Measurements from ENCODE around the gene ABHD13.
"Not testable (repeated sequence)": the region's sequence is repeated elsewhere in the genome, so short reads cannot be mapped to it uniquely, and the experiment has no call there.

ABHD13 gene

GRCh38 chr13:108223687-108224503 is 5.7 kb downstream of the ABHD13 start:
- DNase-seq (ENCODE audit: low read depth in 2 of 2) = no peak

GRCh38 chr13:108225440-108225839 is 7.2 kb downstream of the ABHD13 start:
- DNase-seq (ENCODE audit: low read depth in 2 of 2) = no peak

DNA sequence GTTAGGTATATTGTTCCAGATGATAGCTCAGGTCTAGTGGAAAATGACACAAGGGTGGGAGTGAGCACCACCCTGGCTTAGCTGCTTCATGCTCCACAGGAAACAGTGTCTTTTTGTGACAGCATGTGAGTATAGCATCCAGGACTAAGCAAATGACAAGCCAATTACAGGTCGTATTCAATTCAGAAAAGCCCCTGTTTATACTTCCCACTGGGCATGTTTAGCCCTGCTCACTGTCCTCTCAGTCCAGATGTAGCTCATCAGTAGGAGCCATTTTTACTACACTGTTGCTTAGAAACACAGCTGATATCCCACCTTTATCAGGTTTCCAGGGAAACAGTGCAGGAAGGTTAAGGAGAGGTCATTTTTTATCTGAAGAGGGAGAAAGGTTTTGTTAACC is 8.0 kb downstream of the ABHD13 start:
- no peak for DNase-seq (ENCODE audit: low read depth in 2 of 2)

GRCh38 chr13:108227651-108228272 is 9.6 kb downstream of the ABHD13 start:
- no peak for DNase-seq (ENCODE audit: low read depth in 2 of 2)

DNA sequence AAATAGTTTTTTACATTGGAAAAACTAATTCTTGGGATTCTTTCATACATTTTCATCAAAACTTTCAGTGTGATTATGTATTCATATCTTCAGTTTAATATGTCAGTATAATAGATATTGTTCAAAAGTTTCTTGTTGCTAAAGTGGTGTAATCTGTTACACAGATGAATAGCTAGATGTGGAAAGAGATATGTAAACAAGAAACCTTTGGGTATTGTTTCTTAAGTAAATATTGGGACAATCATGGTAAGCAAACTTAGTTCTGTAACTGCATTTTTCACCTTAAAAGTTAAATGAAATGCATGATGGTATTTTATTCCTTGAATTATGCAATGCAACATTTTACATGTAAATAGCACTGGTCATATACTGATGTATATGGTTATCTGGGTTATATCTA is 12.2 kb downstream of the ABHD13 start:
- no peak for DNase-seq (ENCODE audit: low read depth in 2 of 2)

GRCh38 chr13:108249150-108249549 is 31.0 kb downstream of the ABHD13 start:
- no peak for DNase-seq (ENCODE audit: low read depth in 2 of 2)

DNA sequence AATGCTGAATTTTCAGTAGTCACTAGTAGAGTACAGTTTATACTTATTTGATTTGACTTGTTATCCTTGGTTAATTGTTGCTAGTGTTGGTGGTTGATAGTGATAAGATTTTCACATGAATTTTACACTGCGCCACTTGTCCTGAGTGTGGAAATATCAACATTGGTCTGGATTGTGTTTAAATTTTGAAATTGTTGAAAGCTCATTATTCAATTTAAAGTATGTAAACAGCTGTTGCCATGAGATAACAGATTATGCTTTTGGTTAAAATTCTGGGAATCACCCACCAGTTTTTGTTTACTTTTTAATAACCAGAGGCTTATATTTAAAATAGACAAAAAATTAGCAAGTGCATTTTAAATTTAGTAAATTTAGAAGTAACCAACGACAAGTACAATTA is 39.1 kb downstream of the ABHD13 start:
- DNase-seq (ENCODE audit: low read depth in 2 of 2) = no peak

DNA sequence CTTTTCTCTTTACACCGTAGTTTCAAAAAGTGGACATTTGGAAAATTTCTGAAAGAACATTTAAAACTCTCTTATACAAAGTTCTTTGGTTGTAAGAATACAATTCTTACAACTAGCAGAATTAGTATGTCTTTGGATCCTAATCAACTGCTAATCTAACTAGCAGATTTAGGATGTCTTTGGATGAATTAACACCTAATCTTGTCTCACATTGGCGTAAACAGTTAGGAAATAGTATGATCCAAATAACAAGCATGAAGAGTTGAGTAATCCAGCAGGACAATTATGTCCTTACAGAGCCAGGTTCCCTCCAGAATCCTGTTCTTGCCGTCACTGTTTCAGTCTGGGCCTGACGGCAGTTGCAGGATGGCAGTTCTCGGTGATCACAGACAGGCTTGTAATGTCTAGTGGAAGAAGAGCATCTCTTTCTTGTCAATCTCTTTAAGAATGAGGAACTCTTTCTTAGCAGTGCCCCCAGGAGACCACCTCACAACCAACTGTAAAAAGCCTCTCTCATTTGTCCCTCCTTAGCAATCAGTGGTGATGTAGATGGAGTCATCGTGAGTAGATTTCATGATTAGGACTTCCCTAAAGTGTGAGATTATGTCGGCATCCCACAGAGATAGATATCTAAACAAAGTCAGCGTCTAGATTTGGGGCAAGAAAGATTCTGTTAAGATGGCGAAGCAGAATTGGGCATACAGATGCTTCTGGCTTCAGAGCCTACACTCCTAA is 45.6 kb downstream of the ABHD13 start:
- no peak for DNase-seq (ENCODE audit: low read depth in 2 of 2)

- DNase-seq (ENCODE audit: low read depth in 2 of 2) = no peak
Observed at GRCh38 chr13:108266321-108266990, 48.3 kb downstream of the ABHD13 start.

DNA sequence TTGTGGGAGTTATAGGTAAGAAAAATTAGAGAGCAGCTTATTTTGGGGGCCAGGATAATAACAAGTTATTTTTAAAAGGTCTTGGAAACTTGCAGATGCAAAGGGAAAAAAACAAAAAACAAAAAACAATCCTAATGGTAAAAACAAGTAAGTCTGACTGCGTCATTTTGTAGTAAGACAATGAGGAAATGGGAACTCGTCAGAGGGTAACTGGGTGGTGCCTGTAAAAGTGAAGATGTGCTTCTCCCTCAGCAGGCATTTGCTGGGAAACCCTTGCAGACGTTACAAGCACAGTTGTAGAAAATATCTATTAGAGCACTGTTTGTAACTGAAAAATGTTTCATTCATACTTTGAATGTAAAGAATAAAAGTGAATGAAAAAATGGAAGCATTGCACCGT is 49.2 kb downstream of the ABHD13 start:
- DNase-seq (ENCODE audit: low read depth in 2 of 2) = no peak

GRCh38 chr13:108267855-108268254 is 49.7 kb downstream of the ABHD13 start:
- DNase-seq (ENCODE audit: low read depth in 2 of 2) = not testable (repeated sequence)

GRCh38 chr13:108268466-108269112 is 50.4 kb downstream of the ABHD13 start:
- DNase-seq (ENCODE audit: low read depth in 2 of 2) = no peak

DNA sequence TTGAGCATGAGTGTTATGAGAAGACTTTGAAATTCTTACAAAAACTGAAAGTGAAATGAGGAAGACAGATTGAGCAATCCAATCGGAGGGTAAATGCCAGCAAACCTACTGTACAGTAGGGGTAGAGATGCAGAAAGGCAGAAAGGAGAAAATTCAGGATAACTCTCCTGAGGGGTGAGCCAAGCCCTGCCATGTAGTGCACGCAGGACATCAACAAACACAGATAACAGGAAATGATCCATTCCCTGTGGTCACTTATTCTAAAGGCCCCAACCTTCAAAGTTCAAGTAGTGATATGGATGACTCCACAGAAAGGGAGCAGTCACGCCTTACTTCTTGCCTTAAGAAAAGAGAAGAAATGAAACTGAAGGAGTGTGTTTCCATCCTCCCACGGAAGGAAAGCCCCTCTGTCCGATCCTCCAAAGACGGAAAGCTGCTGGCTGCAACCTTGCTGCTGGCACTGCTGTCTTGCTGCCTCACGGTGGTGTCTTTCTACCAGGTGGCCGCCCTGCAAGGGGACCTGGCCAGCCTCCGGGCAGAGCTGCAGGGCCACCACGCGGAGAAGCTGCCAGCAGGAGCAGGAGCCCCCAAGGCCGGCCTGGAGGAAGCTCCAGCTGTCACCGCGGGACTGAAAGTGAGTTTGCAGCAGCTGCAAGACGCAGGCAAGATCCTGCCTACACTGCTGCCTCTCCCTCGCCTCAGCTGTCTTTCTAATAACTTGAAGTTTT is 51.6 kb downstream of the ABHD13 start, which contains the start of gene TNFSF13B:
TNFSF13B (plus strand) TSS at position 118 of the 728 bp plus-strand sequence; CDS start at position 296, 178 bp downstream.
- peak; percentile 15 to 27 for DNase-seq (ENCODE audit: low read depth in 2 of 2)

DNA sequence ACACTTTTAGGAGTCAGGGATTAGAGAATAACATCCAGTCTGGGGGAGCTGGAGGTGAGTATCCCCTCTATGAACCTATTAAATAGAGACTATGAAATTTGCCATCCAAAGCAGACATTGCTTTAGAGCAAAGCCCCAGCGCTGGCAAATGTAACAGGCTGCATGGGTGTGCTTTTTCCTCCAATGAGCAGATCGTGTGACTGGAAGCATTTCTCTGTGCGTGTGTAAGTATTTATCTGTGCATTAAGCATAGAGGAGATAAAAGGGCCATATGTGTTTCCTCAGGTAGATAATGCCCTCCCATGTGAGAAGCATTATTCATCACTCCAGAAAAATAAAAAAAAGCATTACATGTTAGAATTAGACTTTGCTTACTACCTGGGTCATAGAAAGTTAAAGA is 52.2 kb downstream of the ABHD13 start:
- no peak for DNase-seq (ENCODE audit: low read depth in 2 of 2)

DNA sequence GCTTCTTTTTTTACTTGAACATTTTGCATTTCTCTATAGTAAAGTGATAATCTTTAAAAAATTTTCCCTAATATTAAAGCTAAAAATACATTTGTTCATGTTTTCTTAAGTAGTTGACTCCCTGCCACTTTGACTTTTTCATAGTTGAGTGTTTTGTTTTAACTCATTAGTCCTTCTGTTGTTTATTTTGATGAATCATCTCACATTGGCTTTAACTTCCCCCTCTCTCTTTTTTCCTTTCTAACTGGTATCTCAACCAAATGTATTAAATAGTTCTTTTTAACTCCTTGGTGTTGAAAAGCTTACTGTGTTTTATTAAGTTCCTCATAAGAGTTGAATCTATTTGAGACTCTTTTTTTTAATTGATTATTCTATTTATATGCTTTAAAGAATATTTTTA is 54.1 kb downstream of the ABHD13 start:
- no peak for DNase-seq (ENCODE audit: low read depth in 2 of 2)

DNA sequence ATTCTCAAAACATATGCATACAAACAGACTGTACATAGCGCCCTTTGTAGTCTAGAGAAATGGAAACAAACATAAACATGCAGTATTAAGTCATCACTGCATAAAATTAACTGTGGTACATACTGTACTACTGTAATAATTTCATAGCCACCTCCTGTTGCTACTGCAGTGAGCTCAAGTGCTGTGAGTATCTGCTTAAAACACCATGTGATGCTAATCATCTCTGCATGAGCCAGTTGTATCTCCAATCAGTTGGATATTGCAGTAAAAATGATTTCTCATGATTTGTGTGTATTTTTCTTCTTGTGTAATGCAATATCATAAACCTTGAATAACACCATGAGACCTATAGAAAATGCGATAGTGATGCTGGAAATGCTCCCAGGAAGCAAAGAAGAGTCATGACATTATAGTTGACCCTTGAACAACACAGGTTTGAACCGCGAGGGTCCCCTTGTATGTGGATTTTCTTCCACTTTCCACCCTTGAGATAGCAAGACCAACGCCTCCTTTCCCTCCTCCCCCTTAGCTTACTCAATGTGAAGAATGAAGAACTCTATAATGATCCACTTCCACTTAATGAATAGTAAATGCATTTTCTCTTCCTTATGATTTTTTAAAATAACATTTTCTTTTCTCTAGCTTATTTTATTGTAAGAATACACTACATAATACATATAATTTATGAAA is 55.4 kb downstream of the ABHD13 start:
- DNase-seq (ENCODE audit: low read depth in 2 of 2) = no peak

DNA sequence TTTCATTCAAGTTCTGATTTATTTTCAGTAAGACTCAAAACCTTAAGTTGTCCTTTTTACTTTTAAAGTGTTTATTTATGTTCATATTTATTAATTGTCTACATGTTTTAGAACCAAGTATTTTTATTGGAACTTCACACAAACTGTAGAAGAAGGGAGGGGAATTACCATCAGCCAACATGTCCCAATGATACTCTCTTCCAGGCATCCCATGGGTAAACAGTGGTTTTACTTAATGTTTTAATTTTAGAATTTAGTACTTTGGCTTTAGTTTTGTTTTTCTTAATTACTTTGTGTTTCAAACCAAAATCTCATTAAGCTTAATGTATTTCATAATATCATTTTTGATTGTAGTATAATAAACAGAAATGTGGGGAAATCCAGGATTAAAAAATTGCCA is 56.5 kb downstream of the ABHD13 start:
- DNase-seq (ENCODE audit: low read depth in 2 of 2) = no peak

DNA sequence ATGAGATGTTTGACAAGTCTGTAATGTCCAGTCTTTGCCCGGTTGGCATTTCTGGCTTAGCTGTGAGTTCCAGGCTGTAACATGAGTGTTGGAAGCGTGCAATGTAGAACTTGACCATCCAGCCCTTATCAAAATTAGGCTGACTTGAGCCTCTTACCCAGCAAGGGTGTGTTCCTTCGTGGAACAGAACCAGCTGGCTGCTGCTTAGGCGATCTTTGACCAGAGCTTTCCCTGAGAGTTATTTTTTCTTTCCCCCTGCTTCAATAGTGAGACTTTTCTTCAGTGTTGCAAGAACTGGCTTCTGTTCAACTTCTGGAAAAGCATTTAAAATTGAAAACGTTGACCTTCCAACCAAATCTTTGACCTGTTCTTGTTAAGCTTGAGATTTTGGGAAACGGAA is 57.9 kb downstream of the ABHD13 start:
- DNase-seq (ENCODE audit: low read depth in 2 of 2) = no peak

- no peak for DNase-seq (ENCODE audit: low read depth in 2 of 2)
Observed at GRCh38 chr13:108278466-108278865, 60.3 kb downstream of the ABHD13 start.

- DNase-seq (ENCODE audit: low read depth in 2 of 2) = no peak
Observed at GRCh38 chr13:108281901-108282300, 63.7 kb downstream of the ABHD13 start.

All from stimulated activated CD4-positive, alpha-beta T cell treated with anti-CD3 and anti-CD28 coated beads, Interleukin-4, amount 100 ng/mL, for 48 hours (primary cell).